GM12875 (cell line): Measurements from ENCODE around the gene AKAP1.

Experiments
- H3K4me3 ChIP-seq: one replicate; pipeline ENCODE4 v1.5.1; 2011; ENCODE audit warnings: low read depth, low read length, control low read depth
- CTCF ChIP-seq: IDR thresholded peaks from 2 replicates; pipeline ENCODE4 v1.5.1; 2011; ENCODE audit warnings: low read depth, mild to moderate bottlenecking, control low read depth, inconsistent platforms, low read length, moderate library complexity, borderline replicate concordance; ENCODE audit not compliant: insufficient read depth

The AKAP1 gene

GRCh38 chr17:57164814-57165213 lies 79.8 kb downstream of the AKAP1 start:
- TF ChIP-seq CTCF, result no peak
- no peak overlapping the region for H3K4me3 ChIP-seq

GRCh38 chr17:57165754-57166153 lies 80.7 kb downstream of the AKAP1 start:
- no peak overlapping the region for H3K4me3 ChIP-seq
- no peak for TF ChIP-seq CTCF

DNA sequence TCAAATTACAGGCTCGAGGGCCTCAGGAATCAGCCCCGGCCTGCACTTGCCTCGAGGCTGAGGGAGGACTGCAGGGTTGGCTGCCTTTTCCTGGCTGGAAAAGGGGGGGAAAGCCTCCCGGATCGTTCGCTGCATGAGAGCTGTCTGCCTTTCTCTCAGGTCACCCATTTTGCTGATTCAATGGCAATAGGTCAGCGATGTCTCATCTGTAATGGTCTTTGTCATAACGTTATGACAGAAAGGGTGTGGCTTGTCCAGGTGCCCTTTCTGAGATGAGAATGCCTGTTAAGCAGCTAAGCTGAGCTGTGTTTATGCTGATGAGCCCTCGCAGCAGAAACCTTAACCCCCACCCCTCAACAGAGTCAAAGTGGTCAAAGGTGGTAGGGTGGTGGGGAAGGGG lies 81.8 kb downstream of the AKAP1 start:
- no peak for TF ChIP-seq CTCF
- no peak overlapping the region for H3K4me3 ChIP-seq

DNA sequence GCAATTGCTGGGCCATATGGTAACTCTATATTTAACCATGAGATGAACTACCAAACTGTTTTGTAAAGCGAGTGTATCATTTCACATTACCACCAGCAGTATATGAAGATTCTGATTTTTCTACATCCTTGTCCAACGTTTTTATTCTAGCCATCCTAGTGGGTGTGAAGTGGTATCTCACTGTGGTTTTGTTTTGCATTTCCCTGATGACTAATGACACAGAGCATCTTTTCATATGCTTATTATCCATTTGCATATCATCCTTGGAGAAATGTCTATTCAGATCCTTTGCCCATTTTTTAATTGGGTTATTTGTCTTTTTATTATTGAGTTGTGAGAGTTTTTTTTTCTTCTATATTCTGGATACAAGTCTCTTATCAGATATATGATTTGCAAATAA lies 83.6 kb downstream of the AKAP1 start:
- H3K4me3 ChIP-seq, result no peak overlapping the region
- TF ChIP-seq CTCF, result no peak

DNA sequence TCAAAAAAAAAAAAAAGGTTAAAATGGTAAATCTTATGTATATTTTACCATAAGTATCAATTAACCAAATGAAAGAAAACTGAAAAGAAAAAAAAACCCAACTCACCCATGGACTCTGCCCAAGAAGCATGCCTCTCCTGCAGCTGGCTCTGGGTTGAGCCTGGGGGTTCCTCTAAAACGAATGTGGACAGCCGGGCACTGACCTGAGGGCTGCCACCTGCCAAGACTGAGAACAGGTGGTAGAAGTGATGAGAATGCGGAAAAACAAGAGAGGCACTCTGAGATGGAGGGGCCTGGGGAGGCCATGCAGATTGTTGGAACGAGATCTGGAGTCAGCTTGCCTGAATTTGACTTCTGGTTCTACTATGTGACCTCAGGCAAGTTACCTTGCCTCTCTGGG lies 85.8 kb downstream of the AKAP1 start:
- H3K4me3 ChIP-seq, result no peak overlapping the region
- TF ChIP-seq CTCF, result no peak
